Body of pancreas (tissue), 4 donors: ENCODE measurements around the gene ADH6.

Experiments used
- CTCF ChIP-seq, 7 experiments: fragments of 450-650 bp in 4 of 7; fragments of 200-600 bp in 3 of 7; sonication (generic) in 3 of 7; IDR thresholded peaks; one replicate each; pipeline ENCODE4 v1.5.1; 2016 to 2019; ENCODE audit warnings: antibody characterized with exemption in 7 of 7
- POLR2A ChIP-seq, 3 donors: fragments of 450-650 bp; IDR thresholded peaks; one replicate each; pipeline ENCODE4 v1.6.1; 2016; ENCODE audit warnings: antibody characterized with exemption in 3 of 3, mild to moderate bottlenecking in 2 of 3

DNA sequence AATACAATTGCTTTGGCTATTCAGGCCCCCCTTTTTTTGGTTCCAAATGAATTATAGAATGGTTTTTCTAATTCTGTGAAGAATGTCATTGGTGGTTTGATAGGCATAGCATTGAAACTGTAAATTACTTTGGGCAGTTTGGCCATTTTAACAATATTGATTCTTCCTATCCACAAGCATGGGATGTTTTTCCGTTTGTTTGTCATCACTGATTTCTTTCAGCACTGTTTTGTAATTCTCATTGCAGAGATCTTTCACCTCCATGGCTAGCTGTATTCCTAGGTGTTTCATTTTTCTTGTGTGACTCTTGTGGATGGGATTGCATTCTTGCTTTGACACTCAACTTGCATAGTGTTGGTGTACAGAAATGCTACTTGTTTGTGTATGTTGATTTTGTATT lies 33.0 kb downstream of the ADH6 start:
- no peak for TF ChIP-seq CTCF (IDR thresholded peaks at IDR 0.05)
- no peak for TF ChIP-seq POLR2A (IDR thresholded peaks at IDR 0.05)
